HuH-7.5 (cell line): ENCODE results near the gene FCN2.

Experiments used
- DNase-seq: peaks from one replicate; pipeline ENCODE4 v3.0.0; 2011; ENCODE audit warnings: low spot score

The FCN2 gene

GRCh38 chr9:134880484-134881312 is at the start of gene FCN2:
Gene FCN2 (plus strand): TSS chr9:134880810. CDS start chr9:134880822, 12 bp downstream.
- no peak for DNase-seq

- DNase-seq = no peak
Measured at GRCh38 chr9:134830926-134831720, 49.5 kb upstream of the FCN2 start.

DNA sequence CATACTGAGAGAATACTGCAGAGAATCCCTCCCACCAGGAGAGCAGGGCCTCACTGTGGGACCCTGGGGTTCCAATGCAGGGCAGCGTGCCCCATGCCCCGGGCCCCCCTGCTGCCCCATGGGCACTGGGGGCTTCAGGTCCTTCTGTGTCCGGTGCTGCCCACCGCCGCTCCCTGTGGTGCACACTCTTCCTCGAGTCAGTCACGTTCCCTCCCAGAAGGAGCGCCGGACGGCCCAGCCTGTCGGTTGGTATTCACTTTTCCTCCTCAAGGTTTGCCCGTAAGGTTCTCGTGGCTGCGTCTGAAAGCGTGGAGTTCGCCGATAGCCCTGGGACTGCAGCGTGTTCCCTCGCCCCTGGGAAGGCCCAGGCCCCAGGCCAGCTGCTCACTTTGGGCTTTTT is 48.1 kb upstream of the FCN2 start:
- DNase-seq = no peak

GRCh38 chr9:134833294-134833880 is 47.2 kb upstream of the FCN2 start:
- no peak for DNase-seq

- no peak for DNase-seq
Measured at GRCh38 chr9:134834217-134834956, 46.2 kb upstream of the FCN2 start.

DNA sequence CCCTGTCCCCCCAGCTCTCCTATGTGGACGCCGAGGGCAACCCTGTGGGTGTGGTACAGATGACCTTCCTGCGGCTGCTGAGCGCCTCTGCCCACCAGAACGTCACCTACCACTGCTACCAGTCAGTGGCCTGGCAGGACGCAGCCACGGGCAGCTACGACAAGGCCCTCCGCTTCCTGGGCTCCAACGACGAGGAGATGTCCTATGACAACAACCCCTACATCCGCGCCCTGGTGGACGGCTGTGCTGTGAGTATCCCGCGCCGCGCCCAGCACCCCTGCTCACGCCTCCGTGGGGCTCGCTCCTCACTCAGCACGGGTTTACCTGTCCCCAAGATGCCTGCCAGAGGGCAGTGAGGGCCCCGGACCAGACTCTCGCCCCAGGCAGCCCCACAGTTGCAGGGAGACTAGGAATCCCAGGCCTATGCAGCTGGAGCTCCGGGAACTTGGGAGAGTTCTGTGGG is 45.6 kb upstream of the FCN2 start:
- no peak for DNase-seq

DNA sequence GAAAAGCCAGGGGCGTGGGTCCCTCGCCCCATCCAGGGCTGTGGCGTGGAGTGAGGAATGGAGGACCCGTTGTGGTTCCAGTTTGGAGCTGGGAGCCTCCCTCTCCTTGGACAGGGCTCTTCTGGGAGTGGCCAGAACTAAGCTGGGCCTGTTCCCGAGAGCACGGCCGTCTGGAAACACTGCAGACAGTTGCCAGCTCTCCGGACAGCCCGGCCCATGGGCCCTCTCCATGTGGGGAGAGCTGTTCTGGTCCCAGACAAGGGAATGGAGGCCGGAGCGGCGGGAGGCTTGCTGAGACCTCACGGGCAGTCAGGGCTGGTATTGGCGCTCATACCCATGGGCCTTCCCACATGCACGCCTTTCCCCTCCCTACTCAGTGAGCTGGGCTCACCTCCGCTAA is 45.2 kb upstream of the FCN2 start:
- no peak for DNase-seq

GRCh38 chr9:134835987-134836386 is 44.6 kb upstream of the FCN2 start:
- no peak for DNase-seq

GRCh38 chr9:134836406-134836970 is 44.1 kb upstream of the FCN2 start:
- no peak for DNase-seq

DNA sequence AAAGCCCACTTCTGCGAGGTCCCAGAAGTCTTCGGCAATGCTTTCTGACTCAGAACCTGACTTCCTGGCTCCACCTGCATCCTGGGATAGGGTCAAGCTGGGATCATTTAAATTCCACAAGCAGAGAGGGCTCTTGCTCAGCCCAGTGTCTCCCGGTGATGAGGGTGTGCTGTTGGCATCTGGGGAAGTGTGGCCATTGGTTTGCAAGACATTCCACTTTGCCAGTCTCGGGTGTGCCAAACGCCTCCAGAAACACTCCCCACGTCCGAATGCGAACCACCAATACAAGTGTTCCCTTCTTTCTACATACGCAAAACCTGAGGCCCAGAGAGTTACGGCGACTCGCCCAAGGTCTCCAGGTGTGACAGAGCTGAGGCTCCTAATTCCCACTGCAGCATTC is 43.1 kb upstream of the FCN2 start:
- DNase-seq = no peak

- no peak for DNase-seq
Measured at GRCh38 chr9:134838651-134839454, 41.8 kb upstream of the FCN2 start.

DNA sequence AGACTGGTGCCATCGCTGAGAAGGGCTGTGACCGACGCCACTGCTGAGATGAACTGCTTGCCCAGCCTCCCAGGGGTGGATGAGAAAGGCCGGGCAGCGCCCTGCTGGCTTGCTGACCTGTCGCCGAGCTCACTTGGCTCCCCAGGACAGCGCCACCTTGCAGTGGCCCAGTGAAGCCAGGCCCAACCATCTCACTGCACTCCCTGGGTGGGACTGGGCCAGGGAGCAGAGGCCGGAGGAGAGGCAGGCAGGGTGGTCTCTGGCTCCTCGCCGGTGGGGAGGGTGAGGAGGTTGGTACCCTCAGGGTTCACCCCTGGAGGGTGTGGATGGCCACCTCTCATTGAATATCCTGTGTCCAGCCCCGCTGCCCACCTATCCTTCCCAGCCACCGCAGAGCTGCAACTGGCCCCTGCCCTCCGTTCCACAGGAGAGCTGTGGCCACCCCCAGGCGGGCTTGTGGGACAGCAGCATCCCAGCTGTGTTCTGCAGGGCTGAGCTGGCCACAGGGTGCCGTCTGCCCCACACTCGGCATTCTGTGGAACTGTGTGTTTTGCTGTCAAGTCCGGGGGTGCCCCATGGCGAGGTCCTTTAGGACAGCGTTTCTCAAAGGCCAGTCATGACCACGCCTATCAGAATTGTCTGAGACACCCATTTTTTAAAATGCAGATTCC is 41.0 kb upstream of the FCN2 start:
- DNase-seq = no peak

- DNase-seq = no peak
Measured at GRCh38 chr9:134840511-134840910, 40.1 kb upstream of the FCN2 start.

GRCh38 chr9:134841180-134841904 is 39.3 kb upstream of the FCN2 start:
- no peak for DNase-seq

- DNase-seq = no peak
Measured at GRCh38 chr9:134842321-134842720, 38.3 kb upstream of the FCN2 start.

- no peak for DNase-seq
Measured at GRCh38 chr9:134843740-134844139, 36.9 kb upstream of the FCN2 start.

DNA sequence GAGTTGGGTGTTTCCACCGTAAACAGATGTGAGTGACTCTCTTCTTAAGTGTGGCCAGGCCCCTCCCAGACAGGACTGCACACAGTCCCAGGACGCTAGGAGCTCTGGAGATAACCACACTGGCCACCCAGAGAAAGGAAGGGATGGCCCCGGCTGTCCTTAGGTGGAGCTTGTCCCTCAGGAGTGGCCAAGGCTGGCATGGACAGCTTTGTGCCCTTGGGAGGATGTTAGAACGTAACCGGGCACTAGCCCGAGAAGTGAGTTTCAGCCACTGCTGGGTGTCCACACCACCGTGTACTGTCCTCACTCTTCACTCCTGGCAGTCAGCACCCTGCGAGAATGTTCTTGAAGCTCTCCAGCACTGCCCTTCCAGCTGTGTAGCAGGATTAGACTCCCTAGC is 35.8 kb upstream of the FCN2 start:
- DNase-seq = no peak

GRCh38 chr9:134846187-134846586 is 34.4 kb upstream of the FCN2 start:
- DNase-seq = no peak

DNA sequence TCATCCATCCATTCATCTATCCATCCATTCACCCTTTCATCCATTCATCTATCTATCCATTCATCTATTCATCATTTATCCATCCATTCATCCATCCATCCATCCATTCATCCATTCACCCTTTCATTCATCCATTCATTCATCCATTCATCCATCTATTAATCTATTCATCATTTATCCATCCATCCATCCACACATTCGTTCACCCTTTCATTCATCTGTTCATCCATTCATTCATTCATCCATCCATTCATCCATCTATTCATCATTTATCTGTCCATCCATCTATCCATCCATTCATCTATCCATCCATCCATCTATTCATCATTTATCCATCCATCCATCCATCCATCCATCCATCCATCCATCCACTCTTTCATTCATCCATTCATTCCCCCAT is 33.9 kb upstream of the FCN2 start:
- DNase-seq = no peak

- no peak for DNase-seq
Measured at GRCh38 chr9:134847138-134847537, 33.5 kb upstream of the FCN2 start.
